GM12878 (cell line): ENCODE data around the gene PIK3C2B. TPM values are rescaled to one million over a fixed set of nuclear protein-coding genes. Genes with fewer than 3 reads are reported as not detected.

ENCODE experiments used
- ATAC-seq: fragments of 200-7000 bp; cut with Tn5 transposase; 3 replicates; pipeline ENCODE4 v1.9.1; 2020; ENCODE audit warnings: mild to moderate bottlenecking, moderate library complexity
- BruUV-seq: library from RNA; stranded (reverse); fragments of 400-500 nt; replicated peaks from 2 replicates; lab custom pipeline; 2021; lab: Mats Ljungman, UMichigan
- CTCF ChIA-PET: fragments of 300-600 bp; sonication (Branson Sonifier 250); formaldehyde crosslinking; extraction: SDS; loops from one replicate; lab custom pipeline; 2021; ENCODE audit warnings: inconsistent platforms; lab: Yijun Ruan, JAX
- POLR2A ChIA-PET: fragments of 350-600 bp; formaldehyde crosslinking; extraction: SDS; loops from one replicate; lab custom pipeline; 2021; ENCODE audit warnings: inconsistent platforms; lab: Charles Lee
- RAD21 ChIA-PET: fragments of 300-600 bp; sonication (Branson Sonifier 250); formaldehyde crosslinking; loops from one replicate; lab custom pipeline; 2023; ENCODE audit warnings: antibody characterized with exemption; ENCODE audit not compliant: unreplicated experiment; lab: Charles Lee
- SMC1A ChIA-PET: fragments of 300-600 bp; sonication (Branson Sonifier 250); formaldehyde crosslinking; loops from one replicate; lab custom pipeline; 2023; ENCODE audit not compliant: unreplicated experiment, uncharacterized antibody; lab: Charles Lee
- DNase-seq: peaks from one replicate; pipeline ENCODE4 v3.0.0-alpha.2; 2011; ENCODE audit warnings: low read depth, low spot score
- FAIRE-seq: peaks from 3 replicates; lab custom pipeline; 2011; peaks lifted over from hg19 to GRCh38; lab: Jason Lieb, UNC
- H2AFZ ChIP-seq: 2 replicates; pipeline ENCODE4 v1.6.0; 2011; ENCODE audit warnings: low read depth, low read length, control low read depth; ENCODE audit not compliant: control insufficient read depth
- H3K27ac ChIP-seq: 2 replicates; pipeline ENCODE4 v1.5.1; 2011; ENCODE audit warnings: control low read depth; ENCODE audit not compliant: control insufficient read depth, insufficient read depth
- H3K27me3 ChIP-seq, 2 experiments: replicated peaks in 1 of 2; 2 replicates each; pipeline versions ENCODE4 v1.6.0 to v1.6.1; 2011; ENCODE audit warnings: low read length in 1 of 2; ENCODE audit not compliant: control insufficient read depth in 2 of 2, insufficient read depth in 2 of 2
- H3K36me3 ChIP-seq, 2 experiments: 2 replicates each; pipeline ENCODE4 v1.5.1; 2011; ENCODE audit warnings: low read length in 1 of 2; ENCODE audit not compliant: control insufficient read depth in 2 of 2, insufficient read depth in 2 of 2
- H3K4me1 ChIP-seq: 2 replicates; pipeline ENCODE4 v1.6.1; 2011; ENCODE audit warnings: mild to moderate bottlenecking, low read length, moderate library complexity, mixed read lengths; ENCODE audit not compliant: control insufficient read depth, insufficient read depth
- H3K4me2 ChIP-seq: 2 replicates; pipeline ENCODE4 v1.6.0; 2011; ENCODE audit warnings: control low read depth; ENCODE audit not compliant: control insufficient read depth, insufficient read depth
- H3K4me3 ChIP-seq: fragments of 200-600 bp; sonication (generic); 2 replicates; pipeline ENCODE4 v1.5.1; 2016
- H3K79me2 ChIP-seq: 2 replicates; pipeline ENCODE4 v1.6.0; 2011; ENCODE audit warnings: low read length; ENCODE audit not compliant: control insufficient read depth, insufficient read depth
- H3K9ac ChIP-seq: 2 replicates; pipeline ENCODE4 v1.8.0; 2011; ENCODE audit warnings: low read length, control low read depth, mixed read lengths; ENCODE audit not compliant: control insufficient read depth, insufficient read depth
- H3K9me3 ChIP-seq: replicated peaks from 3 replicates; pipeline ENCODE4 v1.5.1; 2011; ENCODE audit warnings: mild to moderate bottlenecking, low read length; ENCODE audit not compliant: control insufficient read depth, insufficient read depth
- H4K20me1 ChIP-seq: 2 replicates; pipeline ENCODE4 v1.6.0; 2011; ENCODE audit not compliant: control insufficient read depth, insufficient read depth
- CTCF ChIP-seq, 3 experiments: IDR thresholded peaks in 2 of 3; conservative IDR thresholded peaks in 1 of 3; 2 replicates each; pipeline ENCODE4 v1.5.1; 2011; ENCODE audit warnings: low read depth in 3 of 3, low read length in 3 of 3, mild to moderate bottlenecking in 3 of 3, control low read depth in 2 of 3, moderate library complexity in 2 of 3, inconsistent platforms in 1 of 3, mixed read lengths in 1 of 3; ENCODE audit not compliant: control insufficient read depth in 2 of 3, insufficient read depth in 1 of 3; ENCODE audit errors: extremely low read depth in 1 of 3
- ESRRA ChIP-seq: IDR thresholded peaks from 2 replicates; pipeline ENCODE4 v1.6.1; 2012; ENCODE audit warnings: mild to moderate bottlenecking, low read length, improper control_type of control experiment
- GATAD2B ChIP-seq: fragments of 450-650 bp; conservative IDR thresholded peaks from 2 replicates; pipeline ENCODE4 v1.6.1; 2017; ENCODE audit warnings: low read depth, mild to moderate bottlenecking, moderate library complexity
- IRF4 ChIP-seq: IDR thresholded peaks from 2 replicates; pipeline ENCODE4 v1.6.1; 2011; ENCODE audit warnings: low read depth, low read length
- MEF2B ChIP-seq: fragments of 450-650 bp; IDR thresholded peaks from 2 replicates; pipeline ENCODE4 v1.6.1; 2018; ENCODE audit warnings: mild to moderate bottlenecking, moderate library complexity; ENCODE audit not compliant: partially characterized antibody, poor library complexity, severe bottlenecking
- MTA3 ChIP-seq: IDR thresholded peaks from 2 replicates; pipeline ENCODE4 v1.6.1; 2012; ENCODE audit warnings: low read length, inconsistent platforms, borderline replicate concordance
- NFIC ChIP-seq: IDR thresholded peaks from 2 replicates; pipeline ENCODE4 v1.6.1; 2012; ENCODE audit warnings: low read depth, mild to moderate bottlenecking, inconsistent platforms, low read length, moderate library complexity
- NRF1 ChIP-seq: conservative IDR thresholded peaks from 2 replicates; pipeline ENCODE4 v1.6.1; 2011; ENCODE audit warnings: mild to moderate bottlenecking, low read depth, low read length, improper control_type of control experiment
- SMC3 ChIP-seq: IDR thresholded peaks from 2 replicates; pipeline ENCODE4 v1.6.1; 2011; ENCODE audit warnings: low read length, improper control_type of control experiment, borderline replicate concordance
- YBX1 ChIP-seq: fragments of 450-650 bp; IDR thresholded peaks from 2 replicates; pipeline ENCODE4 v1.6.1; 2016; ENCODE audit warnings: antibody characterized with exemption
- ZBTB33 ChIP-seq: fragments of 450-650 bp; IDR thresholded peaks from 2 replicates; pipeline ENCODE4 v1.6.1; 2017; ENCODE audit warnings: mild to moderate bottlenecking
- WGBS: methylation state at CpG from one replicate; pipeline ENCODE4 v1.1.6; 2016; ENCODE audit warnings: low lambda C conversion rate; ENCODE audit not compliant: insufficient replicate concordance, insufficient coverage; ENCODE audit errors: missing lambda C conversion rate; 5-methylcytosine and 5-hydroxymethylcytosine counted together
- in situ Hi-C: fragments of 300-500 bp; cut with MboI; formaldehyde crosslinking; loops from 9 replicates; pipeline ENCODE4 v1.14.3; 2018; ENCODE audit warnings: mixed read lengths
- intact Hi-C: fragments of 100-400 bp; cut with micrococcal nuclease; formaldehyde crosslinking; loops from one replicate; pipeline ENCODE4 v1.14.2; 2022; ENCODE audit not compliant: unreplicated experiment
- polyA plus RNA-seq, 11 experiments: library from polyadenylated mRNA; depleted of rRNA in 4 of 11; unstranded in 6 of 11; stranded (reverse) in 5 of 11; fragments of >200 nt; fragmentation: Nextera tagmentation in 4 of 11; fragmentation: Illumina TruSeq in 1 of 11; extraction: Ambion mirVana in 4 of 11; extraction: Trizol in 1 of 11; gene quantifications; 1 replicate in 1 of 11; 2 replicates in 10 of 11; pipeline versions ENCODE4 v1.2.1 to v1.2.3, GENCODE V29; 2011 to 2016; ENCODE audit warnings: inconsistent platforms in 2 of 11, missing spikeins in 2 of 11, low read depth in 1 of 11
- total RNA-seq, 4 experiments: library from RNA; depleted of rRNA in 3 of 4; stranded (reverse); fragments of >200 nt in 3 of 4; fragmentation: Illumina TruSeq in 1 of 4; extraction: Trizol in 1 of 4; gene quantifications; 2 replicates each; pipeline versions ENCODE4 v1.2.1 to v1.2.3, GENCODE V29; 2013 to 2021
- TF ChIP-seq, protein P1 (sequence below): IDR thresholded peaks from 2 replicates; pipeline ENCODE4 v1.6.1; 2011; ENCODE audit warnings: low read depth, mild to moderate bottlenecking, low read length, moderate library complexity, borderline replicate concordance; ENCODE audit errors: extremely low read depth

The PIK3C2B gene
- total and polyA plus RNA-seq, 10 of the 15 experiments (the other 5 are each of a cell fraction or from before 2014, with no cell fraction given), result 2.2 to 38.1 (median 11.4) TPM

DNA sequence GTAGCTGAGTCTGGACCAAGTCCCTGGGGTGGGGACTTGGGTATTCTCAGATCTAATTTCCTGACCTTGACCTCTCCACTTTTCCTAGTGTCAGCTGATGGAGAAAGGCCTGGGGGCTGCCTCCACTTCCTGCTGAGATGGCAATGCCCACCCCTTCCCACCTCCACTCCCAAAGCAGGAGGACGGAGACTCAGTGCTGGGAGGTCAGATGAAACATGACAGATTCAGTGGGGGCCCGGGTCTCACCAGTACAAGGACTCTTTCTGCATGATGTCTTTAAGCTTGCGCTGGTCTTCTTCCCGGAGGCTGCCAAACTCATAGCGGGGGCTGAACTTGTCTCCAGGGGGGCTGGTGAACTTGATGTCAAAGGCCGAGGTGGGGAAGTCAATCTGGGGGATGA lies 47.4 kb downstream of the PIK3C2B start:
- ChIA-PET SMC1A (interaction anchor here (0.6 to 33.8 kb wide), 19 partner anchors 9 to 1440 kb away, joined by 3 to 939 read pairs (median 5); partner anchors contain the start of genes PIK3C2B and TMEM183A), RAD21 (interaction anchor here (0.7 to 13.8 kb wide), 21 partner anchors 9 to 360 kb away, joined by 3 to 441 read pairs (median 6); partner anchors contain the start of genes MDM4 and PIK3C2B), CTCF (interaction anchor here (0.6 to 51.8 kb wide), 23 partner anchors 10 to 877 kb away, joined by 3 to 2021 read pairs (median 6); partner anchors contain the start of genes MDM4 and PIK3C2B), POLR2A (interaction anchor here (1.2 to 4.9 kb wide), 6 partner anchors 12 to 59 kb away, joined by 3 to 54 read pairs (median 8); partner anchors contain the start of gene PIK3C2B)
- Histone ChIP-seq H3K27me3 (no peaks in the 10 kb centered on the region), H3K27ac (no peak overlapping the region), H3K9me3 (no peaks in the 10 kb centered on the region), H3K36me3 (peaks cover 18 to 29% of the 10 kb centered on the region in 2 experiments; a peak in 3 of 4 replicates), H3K4me1 (peaks cover 8% of the 10 kb centered on the region), H3K9ac (no peak overlapping the region), H2AFZ (no peak overlapping the region), H3K4me2 (no peak overlapping the region), H3K79me2 (no peaks in the 10 kb centered on the region), H3K4me3 (no peak overlapping the region), H4K20me1 (no peaks in the 10 kb centered on the region)
- DNase-seq (no peak), ATAC-seq (no peak), FAIRE-seq (no peak)
- BruUV-seq, result no TSS peak
- WGBS, result 92% methylated on average over 6 of the region's 6 CpGs
- intact Hi-C loops (loop anchor here (2.0 to 10.0 kb wide), 2 partner anchors 20 to 358 kb away; no protein-coding TSS in a partner anchor), in situ Hi-C loops (loop anchor here (5.0 kb wide), 1 partner anchor 55 kb away; no protein-coding TSS in a partner anchor)
- TF ChIP-seq, protein P1, sequence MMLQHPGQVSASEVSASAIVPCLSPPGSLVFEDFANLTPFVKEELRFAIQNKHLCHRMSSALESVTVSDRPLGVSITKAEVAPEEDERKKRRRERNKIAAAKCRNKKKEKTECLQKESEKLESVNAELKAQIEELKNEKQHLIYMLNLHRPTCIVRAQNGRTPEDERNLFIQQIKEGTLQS, result no peak
- TF ChIP-seq GATAD2B (no peak), NRF1 (no peak), SMC3 (no peak), ZBTB33 (no peak), CTCF (IDR thresholded peaks at IDR 0.05 in 2 of 3, conservative IDR thresholded peaks at IDR 0.05 in 1 of 3; ENCODE audit: control insufficient read depth in 2 of 3, extremely low read depth in 1 of 3, insufficient read depth in 1 of 3, low read depth in 3 of 3, low read length in 3 of 3) (no peak), IRF4 (no peak), NFIC (no peak), YBX1 (no peak), ESRRA (no peak), MTA3 (no peak), MEF2B (no peak)
